Astrocyte of the hippocampus (primary cell): ENCODE data around the gene LKAAEAR1.
A peak's percentile ranks its signal among the peaks of the same experiment; 100 is the strongest.
"Not testable (repeated sequence)": the region's sequence is repeated elsewhere in the genome, so short reads cannot be mapped to it uniquely, and the experiment has no call there.

Source experiments
- DNase-seq: peaks from one replicate; pipeline ENCODE4 v3.0.0; 2011; ENCODE audit warnings: low read depth, low spot score

LKAAEAR1 gene

GRCh38 chr20:64083804-64084684 is at the start of gene LKAAEAR1:
LKAAEAR1 (minus strand) TSS chr20:64084398; CDS start chr20:64084219, 179 bp downstream.
- peak; percentile 39 for DNase-seq

- no peak for DNase-seq
Observed at GRCh38 chr20:64131406-64131805, 47.2 kb upstream of the LKAAEAR1 start.

- DNase-seq: no peak
Observed at GRCh38 chr20:64130876-64131275, 46.7 kb upstream of the LKAAEAR1 start.

GRCh38 chr20:64130271-64130670 is 46.1 kb upstream of the LKAAEAR1 start:
- DNase-seq: no peak

GRCh38 chr20:64129146-64129782 is 45.1 kb upstream of the LKAAEAR1 start:
- DNase-seq: no peak

GRCh38 chr20:64123517-64123916 is 39.3 kb upstream of the LKAAEAR1 start:
- DNase-seq: not testable (repeated sequence)

GRCh38 chr20:64122927-64123326 is 38.7 kb upstream of the LKAAEAR1 start:
- not testable (repeated sequence) for DNase-seq

GRCh38 chr20:64121586-64121985 is 37.4 kb upstream of the LKAAEAR1 start:
- no peak for DNase-seq

- peak; percentile 14 for DNase-seq
Observed at GRCh38 chr20:64119681-64120341, 35.6 kb upstream of the LKAAEAR1 start.

- no peak for DNase-seq
Observed at GRCh38 chr20:64119301-64119680, 35.1 kb upstream of the LKAAEAR1 start.

GRCh38 chr20:64117432-64117777 is 33.2 kb upstream of the LKAAEAR1 start:
- not testable (repeated sequence) for DNase-seq

- DNase-seq: no peak
Observed at GRCh38 chr20:64116541-64117431, 32.6 kb upstream of the LKAAEAR1 start.

- DNase-seq: no peak
Observed at GRCh38 chr20:64116016-64116415, 31.8 kb upstream of the LKAAEAR1 start.

GRCh38 chr20:64115171-64115911 is 31.1 kb upstream of the LKAAEAR1 start:
- DNase-seq: no peak

GRCh38 chr20:64114356-64114971 is 30.3 kb upstream of the LKAAEAR1 start:
- DNase-seq: no peak

GRCh38 chr20:64113796-64114355 is 29.7 kb upstream of the LKAAEAR1 start:
- DNase-seq: no peak

GRCh38 chr20:64113444-64113775 is 29.2 kb upstream of the LKAAEAR1 start:
- no peak for DNase-seq

- DNase-seq: no peak
Observed at GRCh38 chr20:64112691-64113443, 28.7 kb upstream of the LKAAEAR1 start.
